Upper lobe of left lung (tissue), 6 donors: ENCODE data around the gene CDR2L. TPM values are rescaled to one million over a fixed set of nuclear protein-coding genes. Genes with fewer than 3 reads are reported as not detected.
"Not testable (repeated sequence)": the region's sequence is repeated elsewhere in the genome, so short reads cannot be mapped to it uniquely, and the experiment has no call there.

Source experiments
- ATAC-seq, 2 donors: fragments of 200-7000 bp; cut with Tn5 transposase; one replicate each; pipeline ENCODE4 v1.9.1; 2022; ENCODE audit warnings: mild to moderate bottlenecking in 2 of 2, moderate library complexity in 2 of 2; ENCODE audit not compliant: low FRiP score in 2 of 2
- DNase-seq, 2 donors: peaks; one replicate each; pipeline ENCODE4 v3.0.0-alpha.2; 2019 to 2020
- H3K27ac ChIP-seq, 4 donors: fragments of 200-600 bp; sonication (generic); one replicate each; pipeline ENCODE4 v1.5.1; 2016 to 2019
- H3K27me3 ChIP-seq, 4 donors: fragments of 200-600 bp; sonication (generic); one replicate each; pipeline ENCODE4 v1.5.1; 2017 to 2019
- H3K36me3 ChIP-seq, 4 donors: fragments of 200-600 bp; sonication (generic); one replicate each; pipeline ENCODE4 v1.5.1; 2016 to 2019
- H3K4me1 ChIP-seq, 4 donors: fragments of 200-600 bp; sonication (generic); one replicate each; pipeline ENCODE4 v1.5.1; 2018 to 2019
- H3K4me3 ChIP-seq, 4 donors: fragments of 200-600 bp; sonication (generic); one replicate each; pipeline ENCODE4 v1.5.1; 2017 to 2019; ENCODE audit warnings: mild to moderate bottlenecking in 2 of 4, moderate library complexity in 1 of 4
- H3K9me3 ChIP-seq, 4 donors: fragments of 200-600 bp; sonication (generic); one replicate each; pipeline ENCODE4 v1.5.1; 2018 to 2019
- CTCF ChIP-seq, 6 experiments: fragments of 450-650 bp in 4 of 6; fragments of 200-600 bp in 2 of 6; sonication (generic) in 2 of 6; IDR thresholded peaks; one replicate each; pipeline ENCODE4 v1.5.1; 2016 to 2019; ENCODE audit warnings: antibody characterized with exemption in 6 of 6
- EP300 ChIP-seq, 4 donors: sonication (generic); formaldehyde crosslinking; IDR thresholded peaks; one replicate each; pipeline ENCODE4 v1.5.1; 2017; ENCODE audit warnings: antibody characterized with exemption in 4 of 4, control low read depth in 2 of 4
- POLR2A ChIP-seq, 4 donors: fragments of 450-650 bp; IDR thresholded peaks; one replicate each; pipeline ENCODE4 v1.5.1; 2016 to 2017; ENCODE audit warnings: antibody characterized with exemption in 4 of 4, mild to moderate bottlenecking in 2 of 4
- POLR2AphosphoS5 ChIP-seq, 2 donors: sonication (generic); formaldehyde crosslinking; IDR thresholded peaks; one replicate each; pipeline ENCODE4 v1.5.1; 2017; ENCODE audit warnings: antibody characterized with exemption in 2 of 2
- whole genome bisulfite sequencing, 2 donors: methylation state at CpG; one replicate each; pipeline ENCODE4 v1.1.5; 2017 to 2018; 5-methylcytosine and 5-hydroxymethylcytosine counted together
- total RNA-seq, 6 donors: library from RNA; depleted of rRNA in 4 of 6; stranded (reverse); fragments of >200 nt in 4 of 6; gene quantifications; one replicate each; pipeline versions ENCODE4 v1.1.0 to v1.2.1, GENCODE V29; 2016 to 2021
- donor health status: DM: no; HTN: no; CAD: no; lungs with moderate emphysema.
- donor health status: DM: no; HTN: yes; CAD: no; lungs with severe emphysema.

The CDR2L gene
- total RNA-seq, 6 donors from 2014 or later, result 15.6 to 48.8 (median 24.7) TPM

- H3K27ac ChIP-seq, result no peak overlapping the region
- H3K4me3 ChIP-seq, result no peak overlapping the region
- ATAC-seq (no peak), DNase-seq (no peak)
- peaks cover 7 to 20% (median 16%) of the 10 kb centered on the region in 4 donors for H3K4me1 ChIP-seq
- TF ChIP-seq POLR2AphosphoS5 (IDR thresholded peaks at IDR 0.05) (no peak), EP300 (IDR thresholded peaks at IDR 0.05) (no peak), CTCF (IDR thresholded peaks at IDR 0.05) (no peak), POLR2A (IDR thresholded peaks at IDR 0.05) (no peak)
- H3K27me3 ChIP-seq, result peaks cover 0 to 4% (median 2%) of the 10 kb centered on the region in 4 donors
- H3K36me3 ChIP-seq, result no peaks in the 10 kb centered on the region
- 87 to 100% methylated on average over 1 to 3 of the region's 3 CpGs for WGBS, 2 donors
- H3K9me3 ChIP-seq, result no peaks in the 10 kb centered on the region
These were observed 9.2 kb upstream of the CDR2L start for GRCh38 chr17:74978240-74978639.

GRCh38 chr17:74979408-74980146 is 7.9 kb upstream of the CDR2L start:
- no peak overlapping the region for H3K27ac ChIP-seq
- H3K9me3 ChIP-seq, result no peaks in the 10 kb centered on the region
- no peak for ATAC-seq
- TF ChIP-seq POLR2A (IDR thresholded peaks at IDR 0.05) (no peak), CTCF (IDR thresholded peaks at IDR 0.05) (no peak), EP300 (IDR thresholded peaks at IDR 0.05) (no peak), POLR2AphosphoS5 (IDR thresholded peaks at IDR 0.05) (no peak)
- H3K36me3 ChIP-seq, result no peaks in the 10 kb centered on the region
- WGBS, 2 donors, result 79 to 84% methylated on average over 17 of the region's 17 CpGs
- H3K27me3 ChIP-seq, result peaks cover 0 to 4% (median 2%) of the 10 kb centered on the region in 4 donors
- no peak for DNase-seq
- no peak overlapping the region for H3K4me3 ChIP-seq
- H3K4me1 ChIP-seq, result peaks cover 7 to 20% (median 16%) of the 10 kb centered on the region in 4 donors

DNA sequence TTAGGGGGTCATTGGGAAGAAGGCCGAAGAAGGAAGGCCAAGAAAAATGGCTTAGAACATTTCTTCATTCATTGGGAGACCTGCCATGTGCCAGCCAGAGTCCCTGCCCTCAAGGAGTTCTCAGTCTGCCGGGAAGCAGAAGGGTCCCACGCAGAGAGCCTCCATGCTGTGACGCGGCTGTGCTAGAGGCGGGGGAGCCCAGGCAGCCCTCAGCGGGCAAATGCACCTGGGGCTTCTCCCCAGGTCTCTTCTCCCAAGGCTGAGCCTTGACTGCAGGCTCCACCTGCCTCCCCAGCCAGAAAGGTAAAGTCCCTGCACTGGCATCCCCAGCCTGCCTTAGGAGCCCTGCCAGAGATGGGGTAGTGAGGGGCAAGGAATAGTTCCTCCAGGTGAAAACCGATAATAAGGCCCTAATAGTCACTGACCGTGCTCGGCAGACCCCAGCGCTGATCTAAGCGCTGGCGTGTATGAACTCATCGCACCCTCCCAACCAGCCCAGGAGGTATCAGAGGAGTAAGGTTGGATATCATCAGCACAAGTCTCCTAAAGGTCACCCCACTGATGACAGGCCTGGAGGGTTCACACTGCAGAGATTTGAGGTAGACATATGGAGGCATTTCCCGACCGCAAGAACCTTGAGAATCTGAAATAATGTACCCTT is 6.0 kb upstream of the CDR2L start:
- TF ChIP-seq POLR2A (IDR thresholded peaks at IDR 0.05) (no peak), EP300 (IDR thresholded peaks at IDR 0.05) (no peak), POLR2AphosphoS5 (IDR thresholded peaks at IDR 0.05) (no peak), CTCF (IDR thresholded peaks at IDR 0.05) (no peak)
- no peak for ATAC-seq
- Histone ChIP-seq H3K4me3 (peak overlapping the region; percentile 26 to 74 (median 64)), H3K4me1 (peaks cover 7 to 20% (median 16%) of the 10 kb centered on the region in 4 donors), H3K9me3 (no peaks in the 10 kb centered on the region), H3K27me3 (peaks cover 0 to 4% (median 2%) of the 10 kb centered on the region in 4 donors), H3K27ac (peak overlapping the region; percentile 88 to 91 (median 89)), H3K36me3 (no peaks in the 10 kb centered on the region)
- DNase-seq, result no peak
- WGBS, 2 donors, result 58 to 59% methylated on average over 12 to 16 of the region's 16 CpGs

DNA sequence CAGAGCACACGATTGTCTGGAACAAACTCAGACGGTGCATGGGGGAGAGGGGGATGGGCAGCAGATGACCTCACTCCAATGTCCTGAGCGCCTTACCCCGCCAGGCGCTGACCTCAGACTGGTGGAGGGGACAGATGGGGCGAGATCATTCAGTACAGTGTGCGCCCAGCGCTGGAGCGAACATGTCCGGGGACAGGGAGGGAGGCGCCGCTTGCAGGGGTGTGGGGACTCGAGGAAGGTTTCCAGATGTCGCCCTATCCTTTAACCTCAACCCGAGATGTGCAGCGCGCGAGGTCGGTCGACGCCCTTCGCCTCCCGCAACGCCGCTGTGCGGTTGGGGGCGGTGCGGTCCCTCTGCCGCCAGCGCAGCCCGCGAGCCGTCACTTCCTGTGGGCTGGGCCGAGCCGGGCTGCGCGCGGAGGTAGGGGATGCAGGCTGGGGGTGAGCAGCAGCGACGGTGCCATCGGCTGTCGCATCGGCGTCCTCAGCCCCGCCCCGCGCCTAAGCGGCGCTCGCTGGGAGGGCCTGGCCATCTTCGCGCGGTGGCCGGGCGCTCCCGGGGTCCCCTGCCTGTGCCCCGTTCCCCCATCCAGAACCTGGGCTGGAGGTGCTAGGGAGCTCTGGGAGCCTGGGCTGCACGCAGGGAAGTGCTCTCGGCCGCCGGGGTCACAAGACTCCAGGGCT is 5.3 kb upstream of the CDR2L start:
- peak; percentile 84 to 95 for DNase-seq

GRCh38 chr17:74982663-74983313 is 4.6 kb upstream of the CDR2L start:
- H3K4me3 ChIP-seq, result peak overlapping the region; percentile 26 to 74 (median 64)
- not testable (repeated sequence) for H3K36me3 ChIP-seq, H3K9me3 ChIP-seq, ATAC-seq, DNase-seq, H3K27me3 ChIP-seq
- 33 to 47% methylated on average over 8 to 14 of the region's 14 CpGs for WGBS, 2 donors
- H3K4me1 ChIP-seq, result peaks cover 11 to 32% (median 22%) of the 10 kb centered on the region in 4 donors
- H3K27ac ChIP-seq, result peak overlapping the region; percentile 88 to 91 (median 89)

More for the DNA sequence above, 5.3 kb upstream of the CDR2L start:
- peak overlapping the region; percentile 26 to 74 (median 64) for H3K4me3 ChIP-seq
- H3K36me3 ChIP-seq, result no peaks in the 10 kb centered on the region
- H3K9me3 ChIP-seq, result no peaks in the 10 kb centered on the region
- peak; percentile 92 to 95 for ATAC-seq
- H3K27me3 ChIP-seq, result peaks cover 0 to 4% (median 2%) of the 10 kb centered on the region in 4 donors
- peaks cover 11 to 27% (median 21%) of the 10 kb centered on the region in 4 donors for H3K4me1 ChIP-seq
- TF ChIP-seq CTCF (IDR thresholded peaks at IDR 0.05), result peak in 5 of 6 experiments; percentile 20 to 65 (median 43)
- TF ChIP-seq POLR2A (IDR thresholded peaks at IDR 0.05), result peak in 3 of 4 donors; percentile 76 to 85 (median 78)
- TF ChIP-seq EP300 (IDR thresholded peaks at IDR 0.05), result peak in 1 of 4 donors; percentile 3
- TF ChIP-seq POLR2AphosphoS5 (IDR thresholded peaks at IDR 0.05), result peak; percentile 77 to 87
- peak overlapping the region; percentile 88 to 91 (median 89) for H3K27ac ChIP-seq
- 0% methylated on average over 3 to 5 of the region's 61 CpGs for WGBS, 2 donors
